SU-DHL-6 (cell line): Measurements from ENCODE around the gene ANKRD28.

Experiments
- H2AFZ ChIP-seq: fragments of 200-600 bp; sonication (generic); 2 replicates; pipeline ENCODE4 v1.6.1; 2014; ENCODE audit warnings: low read depth, mild to moderate bottlenecking, moderate library complexity, mixed read lengths, antibody characterized with exemption, low read length; ENCODE audit not compliant: severe bottlenecking
- H3F3A ChIP-seq: fragments of 200-600 bp; shearing (Covaris generic); 2 replicates; pipeline ENCODE4 v1.6.0; 2016; ENCODE audit warnings: antibody characterized with exemption, mild to moderate bottlenecking; ENCODE audit not compliant: insufficient read depth
- H3K27ac ChIP-seq: fragments of 200-600 bp; sonication (generic); 2 replicates; pipeline ENCODE4 v1.5.1; 2016; ENCODE audit warnings: low read depth, mild to moderate bottlenecking, low read length, moderate library complexity, mixed read lengths
- H3K27me3 ChIP-seq: fragments of 200-600 bp; sonication (generic), shearing (Covaris generic); 2 replicates; pipeline ENCODE4 v1.6.0; 2014; ENCODE audit warnings: mild to moderate bottlenecking, low read length
- H3K36me3 ChIP-seq: fragments of 200-600 bp; sonication (generic); 2 replicates; pipeline ENCODE4 v1.6.1; 2014; ENCODE audit warnings: mild to moderate bottlenecking, low read length, mixed read lengths
- H3K4me2 ChIP-seq: fragments of 300-600, 200-600 bp; shearing (Covaris generic), sonication (generic); 2 replicates; pipeline ENCODE4 v1.6.0; 2014; ENCODE audit warnings: low read length, low read depth, mild to moderate bottlenecking; ENCODE audit not compliant: poor library complexity, severe bottlenecking
- H3K4me3 ChIP-seq: fragments of 200-600 bp; sonication (generic); 2 replicates; pipeline ENCODE4 v1.5.1; 2014; ENCODE audit warnings: antibody characterized with exemption, low read length, mild to moderate bottlenecking, mixed read lengths; ENCODE audit not compliant: insufficient read depth, poor library complexity, severe bottlenecking
- H3K79me2 ChIP-seq: fragments of 200-600 bp; sonication (generic); 2 replicates; pipeline ENCODE4 v1.6.1; 2014; ENCODE audit warnings: mild to moderate bottlenecking, low read length, moderate library complexity; ENCODE audit not compliant: insufficient read depth
- H3K9ac ChIP-seq: fragments of 200-600 bp; sonication (generic); 2 replicates; pipeline ENCODE4 v1.7.0; 2014; ENCODE audit warnings: mild to moderate bottlenecking, low read length
- H3K9me2 ChIP-seq: fragments of 200-600 bp; sonication (generic); replicated peaks from 2 replicates; pipeline ENCODE4 v1.6.1; 2014; ENCODE audit warnings: low read length; ENCODE audit not compliant: insufficient read depth
- H3K9me3 ChIP-seq: fragments of 200-600 bp; sonication (generic); 2 replicates; pipeline ENCODE4 v1.6.1; 2014; ENCODE audit warnings: low read length, mixed read lengths; ENCODE audit not compliant: insufficient read depth
- H4K20me1 ChIP-seq: fragments of 200-600 bp; sonication (generic); 2 replicates; pipeline ENCODE4 v1.6.1; 2014; ENCODE audit warnings: low read depth, mild to moderate bottlenecking, antibody characterized with exemption, low read length, moderate library complexity, mixed read lengths
- CTCF ChIP-seq: fragments of 200-600 bp; sonication (generic); IDR thresholded peaks from one replicate; pipeline ENCODE4 v1.5.1; 2017; ENCODE audit warnings: antibody characterized with exemption, mild to moderate bottlenecking, low read length, moderate library complexity; ENCODE audit not compliant: insufficient read depth, poor library complexity, severe bottlenecking
- EZH2phosphoT487 ChIP-seq: fragments of 200-600 bp; sonication (generic), shearing (Covaris generic); conservative IDR thresholded peaks from 2 replicates; pipeline ENCODE4 v1.6.1; 2018; ENCODE audit warnings: mild to moderate bottlenecking, antibody characterized with exemption, low read length, moderate library complexity, mixed read lengths

ANKRD28 gene

GRCh38 chr3:15801298-15801697 is 3.5 kb upstream of the ANKRD28 start:
- TF ChIP-seq CTCF, result no peak
- TF ChIP-seq EZH2phosphoT487, result no peak
- no peaks in the 10 kb centered on the region for H3K27me3 ChIP-seq
- H3K36me3 ChIP-seq, result no peaks in the 10 kb centered on the region
- no peaks in the 10 kb centered on the region for H3K9me3 ChIP-seq
- H2AFZ ChIP-seq, result no peak overlapping the region
- no peak overlapping the region for H3K4me3 ChIP-seq
- H3F3A ChIP-seq, result peaks cover 23% of the 10 kb centered on the region
- H3K4me2 ChIP-seq, result no peak overlapping the region
- no peak overlapping the region for H3K27ac ChIP-seq
- H3K9me2 ChIP-seq, result no peaks in the 10 kb centered on the region
- H3K79me2 ChIP-seq, result peaks cover 67% of the 10 kb centered on the region
- no peak overlapping the region for H3K9ac ChIP-seq
- H4K20me1 ChIP-seq, result peaks cover 28% of the 10 kb centered on the region

- Histone ChIP-seq H4K20me1 (peaks cover 28% of the 10 kb centered on the region), H3K27ac (no peak overlapping the region), H3K36me3 (no peaks in the 10 kb centered on the region), H3F3A (peaks cover 19% of the 10 kb centered on the region), H3K4me2 (no peak overlapping the region), H3K79me2 (peaks cover 72% of the 10 kb centered on the region), H3K9ac (no peak overlapping the region), H3K27me3 (no peaks in the 10 kb centered on the region), H3K9me3 (no peaks in the 10 kb centered on the region), H3K9me2 (no peaks in the 10 kb centered on the region), H2AFZ (no peak overlapping the region), H3K4me3 (no peak overlapping the region)
- TF ChIP-seq CTCF (no peak), EZH2phosphoT487 (no peak)
These were observed 3.0 kb upstream of the ANKRD28 start for GRCh38 chr3:15800780-15801179.

- Histone ChIP-seq H3K79me2 (peaks cover 73% of the 10 kb centered on the region), H4K20me1 (peaks cover 24% of the 10 kb centered on the region), H3K4me3 (no peak overlapping the region), H3K9me3 (no peaks in the 10 kb centered on the region), H3K27ac (no peak overlapping the region), H3K27me3 (no peaks in the 10 kb centered on the region), H3K4me2 (no peak overlapping the region), H3K9me2 (no peaks in the 10 kb centered on the region), H3K36me3 (no peaks in the 10 kb centered on the region), H2AFZ (no peak overlapping the region), H3F3A (peaks cover 15% of the 10 kb centered on the region), H3K9ac (no peak overlapping the region)
- TF ChIP-seq CTCF (no peak), EZH2phosphoT487 (no peak)
These were observed 2.5 kb upstream of the ANKRD28 start for GRCh38 chr3:15800327-15800726.
